ENCODE data around the gene IRGC. TPM values are rescaled to one million over a fixed set of nuclear protein-coding genes. Genes with fewer than 3 reads are reported as not detected.

Gene IRGC
- total and polyA plus RNA-seq, 2 of the 13 experiments (the other 11 are each of a cell fraction or from before 2014, with no cell fraction given), result not detected

GRCh38 chr19:43699506-43700394, 16.1 kb upstream of the IRGC start:
- no TSS peak for BruUV-seq (replicated peaks)
- no peak overlapping the region for H3K9ac ChIP-seq (ENCODE audit: insufficient read depth, low read depth, low read length)
- no peaks in the 10 kb centered on the region for H3K79me2 ChIP-seq (ENCODE audit: insufficient read depth, low read length)
- peak overlapping the region in 1 of 3 experiments; percentile 16; a peak in 1 of 6 replicates for H3K4me3 ChIP-seq (replicated peaks in 1 of 3; ENCODE audit: insufficient read depth in 1 of 3, low read depth in 2 of 3, low read length in 3 of 3)
- intact Hi-C loops (cut with micrococcal nuclease; ENCODE audit: unreplicated experiment) (no loop called here), in situ Hi-C loops (cut with HindIII; ENCODE audit: extremely low pct_ligation_motif_present, low pct_unique_long_range_greater_than_20kb) (no loop called here)
- 0 out of 2 replicates have a peak overlapping the region, but pooled peaks have one; percentile 18 for H3K4me2 ChIP-seq (ENCODE audit: low read depth, low read length)
- TF ChIP-seq, protein P1, sequence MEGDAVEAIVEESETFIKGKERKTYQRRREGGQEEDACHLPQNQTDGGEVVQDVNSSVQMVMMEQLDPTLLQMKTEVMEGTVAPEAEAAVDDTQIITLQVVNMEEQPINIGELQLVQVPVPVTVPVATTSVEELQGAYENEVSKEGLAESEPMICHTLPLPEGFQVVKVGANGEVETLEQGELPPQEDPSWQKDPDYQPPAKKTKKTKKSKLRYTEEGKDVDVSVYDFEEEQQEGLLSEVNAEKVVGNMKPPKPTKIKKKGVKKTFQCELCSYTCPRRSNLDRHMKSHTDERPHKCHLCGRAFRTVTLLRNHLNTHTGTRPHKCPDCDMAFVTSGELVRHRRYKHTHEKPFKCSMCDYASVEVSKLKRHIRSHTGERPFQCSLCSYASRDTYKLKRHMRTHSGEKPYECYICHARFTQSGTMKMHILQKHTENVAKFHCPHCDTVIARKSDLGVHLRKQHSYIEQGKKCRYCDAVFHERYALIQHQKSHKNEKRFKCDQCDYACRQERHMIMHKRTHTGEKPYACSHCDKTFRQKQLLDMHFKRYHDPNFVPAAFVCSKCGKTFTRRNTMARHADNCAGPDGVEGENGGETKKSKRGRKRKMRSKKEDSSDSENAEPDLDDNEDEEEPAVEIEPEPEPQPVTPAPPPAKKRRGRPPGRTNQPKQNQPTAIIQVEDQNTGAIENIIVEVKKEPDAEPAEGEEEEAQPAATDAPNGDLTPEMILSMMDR (CRISPR knock-in tag; IDR thresholded peaks at IDR 0.05), result peak; percentile 44
- TF ChIP-seq ZSCAN22 (CRISPR knock-in tag; IDR thresholded peaks at IDR 0.05) (peak; percentile 98), ZNF335 (CRISPR knock-in tag; IDR thresholded peaks at IDR 0.05) (no peak), ZNF484 (CRISPR knock-in tag; IDR thresholded peaks at IDR 0.05; ENCODE audit: borderline replicate concordance, low read depth) (no peak), SP140L (CRISPR knock-in tag; IDR thresholded peaks at IDR 0.05; ENCODE audit: borderline replicate concordance) (no peak), ATF3 (CRISPR knock-in tag; IDR thresholded peaks at IDR 0.05) (no peak), RFX3 (CRISPR knock-in tag; IDR thresholded peaks at IDR 0.05) (peak; percentile 56; the same call in 1 of the 2 replicates), ZBTB33 (CRISPR knock-in tag; IDR thresholded peaks at IDR 0.05) (0 out of 2 replicates have a peak, but pooled peaks have one; percentile 7)
- POLR2A ChIA-PET, result no interaction called here
- DNase-seq (ENCODE audit: low spot score) (no peak), ATAC-seq (peak; percentile 63), FAIRE-seq (no peak)
- H2AFZ ChIP-seq (ENCODE audit: low read length), result no peak overlapping the region
- peaks cover 31% of the 10 kb centered on the region for H3K4me1 ChIP-seq (ENCODE audit: insufficient read depth, low read length)
- WGBS (ENCODE audit: low lambda C conversion rate), result 38% methylated on average over 16 of the region's 46 CpGs
- no peaks in the 10 kb centered on the region for H4K20me1 ChIP-seq (ENCODE audit: insufficient read depth, low read length)
- no peak overlapping the region for H3K27ac ChIP-seq (ENCODE audit: extremely low read length, insufficient read depth, low read length)
- no peaks in the 10 kb centered on the region for H3K36me3 ChIP-seq (replicated peaks in 1 of 2; ENCODE audit: control insufficient read depth in 1 of 2, insufficient read depth in 2 of 2, low read length in 2 of 2)
- CTCF ChIA-PET (ENCODE audit: low intra/inter-chr PET ratio, low total read pairs), result no interaction called here
- peaks cover 0 to 1% of the 10 kb centered on the region in 2 experiments; a peak in 1 of 5 replicates for H3K27me3 ChIP-seq (ENCODE audit: control insufficient read depth in 1 of 2, insufficient read depth in 2 of 2, low read length in 2 of 2)
- peaks cover 7% of the 10 kb centered on the region for H3K9me3 ChIP-seq (ENCODE audit: low read length)

All from HepG2 (cell line).